Panc1 (cell line): ENCODE measurements around the gene ALDOA.

ENCODE experiments used
- SIN3A ChIP-seq: IDR thresholded peaks from 2 replicates; pipeline ENCODE4 v1.6.1; 2012; ENCODE audit warnings: low read depth, mild to moderate bottlenecking, low read length, moderate library complexity, borderline replicate concordance; ENCODE audit not compliant: insufficient read depth
- TF ChIP-seq, protein P1 (sequence below): fragments of 450-650 bp; IDR thresholded peaks from 2 replicates; pipeline ENCODE4 v1.5.1; 2017; ENCODE audit warnings: mild to moderate bottlenecking
- TF ChIP-seq, protein P2 (sequence below), 2 experiments: IDR thresholded peaks; 2 replicates each; pipeline ENCODE4 v1.6.1; 2011 to 2012; ENCODE audit warnings: low read depth in 2 of 2, control low read depth in 1 of 2, low read length in 1 of 2, mild to moderate bottlenecking in 1 of 2, moderate library complexity in 1 of 2; ENCODE audit not compliant: insufficient read depth in 1 of 2

DNA sequence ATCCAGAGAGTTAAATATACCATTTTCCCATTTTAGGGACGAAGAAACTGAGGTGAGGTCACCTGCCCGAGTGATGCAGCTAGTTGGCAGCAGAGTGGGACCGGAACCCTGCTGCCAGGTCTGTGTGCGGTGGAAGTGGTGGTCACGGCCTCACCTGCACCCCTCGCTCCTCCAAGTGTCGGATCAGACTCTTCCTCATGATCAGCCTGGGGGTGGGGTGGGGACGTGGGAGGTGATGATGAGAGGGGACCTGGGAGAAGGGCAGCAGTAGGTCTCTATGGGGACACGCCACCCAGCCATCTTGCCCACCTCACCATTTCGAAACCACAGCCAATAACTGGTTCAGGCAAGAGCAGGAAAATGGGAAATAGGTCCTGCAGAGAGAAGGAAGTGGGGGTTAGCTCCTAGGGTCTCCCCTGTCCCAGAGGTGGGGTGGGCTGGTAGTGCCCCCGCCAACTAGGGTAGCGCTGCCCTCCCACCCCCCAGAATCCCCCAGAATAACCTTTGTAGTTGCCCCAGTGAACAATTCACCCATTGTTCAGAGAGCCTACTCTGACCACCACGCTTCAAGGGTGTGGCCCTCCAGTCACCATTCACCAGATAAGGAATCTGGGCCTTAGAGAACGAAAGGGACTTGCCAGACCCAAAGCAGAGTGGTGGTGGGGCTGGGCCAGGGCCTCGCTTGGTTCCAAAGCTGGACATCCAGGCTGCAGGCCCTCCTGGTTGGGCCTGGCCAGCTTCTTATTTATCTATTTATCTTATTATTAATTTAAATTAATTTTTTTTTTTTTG lies 42.7 kb downstream of the ALDOA start:
- TF ChIP-seq, protein P1, sequence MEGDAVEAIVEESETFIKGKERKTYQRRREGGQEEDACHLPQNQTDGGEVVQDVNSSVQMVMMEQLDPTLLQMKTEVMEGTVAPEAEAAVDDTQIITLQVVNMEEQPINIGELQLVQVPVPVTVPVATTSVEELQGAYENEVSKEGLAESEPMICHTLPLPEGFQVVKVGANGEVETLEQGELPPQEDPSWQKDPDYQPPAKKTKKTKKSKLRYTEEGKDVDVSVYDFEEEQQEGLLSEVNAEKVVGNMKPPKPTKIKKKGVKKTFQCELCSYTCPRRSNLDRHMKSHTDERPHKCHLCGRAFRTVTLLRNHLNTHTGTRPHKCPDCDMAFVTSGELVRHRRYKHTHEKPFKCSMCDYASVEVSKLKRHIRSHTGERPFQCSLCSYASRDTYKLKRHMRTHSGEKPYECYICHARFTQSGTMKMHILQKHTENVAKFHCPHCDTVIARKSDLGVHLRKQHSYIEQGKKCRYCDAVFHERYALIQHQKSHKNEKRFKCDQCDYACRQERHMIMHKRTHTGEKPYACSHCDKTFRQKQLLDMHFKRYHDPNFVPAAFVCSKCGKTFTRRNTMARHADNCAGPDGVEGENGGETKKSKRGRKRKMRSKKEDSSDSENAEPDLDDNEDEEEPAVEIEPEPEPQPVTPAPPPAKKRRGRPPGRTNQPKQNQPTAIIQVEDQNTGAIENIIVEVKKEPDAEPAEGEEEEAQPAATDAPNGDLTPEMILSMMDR, result no peak
- TF ChIP-seq, protein P2, sequence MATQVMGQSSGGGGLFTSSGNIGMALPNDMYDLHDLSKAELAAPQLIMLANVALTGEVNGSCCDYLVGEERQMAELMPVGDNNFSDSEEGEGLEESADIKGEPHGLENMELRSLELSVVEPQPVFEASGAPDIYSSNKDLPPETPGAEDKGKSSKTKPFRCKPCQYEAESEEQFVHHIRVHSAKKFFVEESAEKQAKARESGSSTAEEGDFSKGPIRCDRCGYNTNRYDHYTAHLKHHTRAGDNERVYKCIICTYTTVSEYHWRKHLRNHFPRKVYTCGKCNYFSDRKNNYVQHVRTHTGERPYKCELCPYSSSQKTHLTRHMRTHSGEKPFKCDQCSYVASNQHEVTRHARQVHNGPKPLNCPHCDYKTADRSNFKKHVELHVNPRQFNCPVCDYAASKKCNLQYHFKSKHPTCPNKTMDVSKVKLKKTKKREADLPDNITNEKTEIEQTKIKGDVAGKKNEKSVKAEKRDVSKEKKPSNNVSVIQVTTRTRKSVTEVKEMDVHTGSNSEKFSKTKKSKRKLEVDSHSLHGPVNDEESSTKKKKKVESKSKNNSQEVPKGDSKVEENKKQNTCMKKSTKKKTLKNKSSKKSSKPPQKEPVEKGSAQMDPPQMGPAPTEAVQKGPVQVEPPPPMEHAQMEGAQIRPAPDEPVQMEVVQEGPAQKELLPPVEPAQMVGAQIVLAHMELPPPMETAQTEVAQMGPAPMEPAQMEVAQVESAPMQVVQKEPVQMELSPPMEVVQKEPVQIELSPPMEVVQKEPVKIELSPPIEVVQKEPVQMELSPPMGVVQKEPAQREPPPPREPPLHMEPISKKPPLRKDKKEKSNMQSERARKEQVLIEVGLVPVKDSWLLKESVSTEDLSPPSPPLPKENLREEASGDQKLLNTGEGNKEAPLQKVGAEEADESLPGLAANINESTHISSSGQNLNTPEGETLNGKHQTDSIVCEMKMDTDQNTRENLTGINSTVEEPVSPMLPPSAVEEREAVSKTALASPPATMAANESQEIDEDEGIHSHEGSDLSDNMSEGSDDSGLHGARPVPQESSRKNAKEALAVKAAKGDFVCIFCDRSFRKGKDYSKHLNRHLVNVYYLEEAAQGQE (IDR thresholded peaks at IDR 0.05; ENCODE audit: insufficient read depth in 1 of 2, low read depth in 2 of 2, low read length in 1 of 2), result no peak
- no peak for TF ChIP-seq SIN3A
